Endodermal cell (in vitro differentiated cells): ENCODE results near the gene PLEKHM1. TPM values are rescaled to one million over a fixed set of nuclear protein-coding genes. Genes with fewer than 3 reads are reported as not detected.
"Not testable (repeated sequence)": the region's sequence is repeated elsewhere in the genome, so short reads cannot be mapped to it uniquely, and the experiment has no call there.

ENCODE experiments used
- DNase-seq: peaks from one replicate; pipeline ENCODE4 v3.0.0-alpha.2; 2017
- H3K27ac ChIP-seq: 2 replicates; pipeline ENCODE4 v1.5.1; 2013; ENCODE audit warnings: mild to moderate bottlenecking, low read depth, low read length, moderate library complexity
- H3K27me3 ChIP-seq: 2 replicates; pipeline ENCODE4 v1.6.1; 2013; ENCODE audit warnings: mild to moderate bottlenecking, low read length, moderate library complexity; ENCODE audit not compliant: insufficient read depth, control insufficient read depth, poor library complexity, severe bottlenecking
- H3K36me3 ChIP-seq: 2 replicates; pipeline ENCODE4 v1.7.0; 2013; ENCODE audit warnings: mild to moderate bottlenecking, low read length, moderate library complexity; ENCODE audit not compliant: control insufficient read depth, insufficient read depth
- H3K4me1 ChIP-seq: one replicate; pipeline ENCODE4 v1.7.0; 2013; ENCODE audit warnings: low read length; ENCODE audit not compliant: control insufficient read depth, insufficient read depth
- H3K4me3 ChIP-seq: 2 replicates; pipeline ENCODE4 v1.5.1; 2013; ENCODE audit warnings: mild to moderate bottlenecking, low read length, moderate library complexity
- H3K9ac ChIP-seq: 2 replicates; pipeline ENCODE4 v1.6.1; 2013; ENCODE audit warnings: mild to moderate bottlenecking, low read length, moderate library complexity; ENCODE audit not compliant: poor library complexity, severe bottlenecking; ENCODE audit errors: extremely low read depth
- H3K9me3 ChIP-seq: 2 replicates; pipeline ENCODE4 v1.6.1; 2013; ENCODE audit warnings: mild to moderate bottlenecking, low read length, moderate library complexity; ENCODE audit not compliant: control insufficient read depth
- H3K27ac Mint-ChIP-seq: 2 replicates; pipeline ENCODE4 v1.8.0; 2020; ENCODE audit warnings: mixed read lengths
- H3K27me3 Mint-ChIP-seq: 2 replicates; pipeline ENCODE4 v1.8.0; 2021; ENCODE audit warnings: mild to moderate bottlenecking, mixed read lengths; ENCODE audit not compliant: insufficient read depth
- H3K36me3 Mint-ChIP-seq: 2 replicates; pipeline ENCODE4 v1.8.0; 2020; ENCODE audit warnings: low read depth, mixed read lengths
- H3K4me1 Mint-ChIP-seq: 2 replicates; pipeline ENCODE4 v1.8.0; 2020; ENCODE audit warnings: mixed read lengths
- H3K4me3 Mint-ChIP-seq: 2 replicates; pipeline ENCODE4 v1.8.0; 2020; ENCODE audit warnings: mild to moderate bottlenecking, moderate library complexity, mixed read lengths
- H3K9me3 Mint-ChIP-seq: 2 replicates; pipeline ENCODE4 v1.8.0; 2020; ENCODE audit warnings: mild to moderate bottlenecking, mixed read lengths
- CTCF ChIP-seq: fragments of 200-600 bp; sonication (generic); conservative IDR thresholded peaks from 2 replicates; pipeline ENCODE4 v1.5.0; 2021; ENCODE audit warnings: antibody characterized with exemption, mild to moderate bottlenecking
- WGBS, 2 experiments: methylation state at CpG; one replicate each; pipeline versions ENCODE4 v1.1.5 to v1.1.7; 2013; ENCODE audit warnings: missing lambda C conversion rate in 2 of 2, mixed read lengths in 1 of 2; ENCODE audit not compliant: insufficient coverage in 1 of 2, insufficient read length in 1 of 2; 5-methylcytosine and 5-hydroxymethylcytosine counted together
- total RNA-seq, 2 donors: library from RNA; stranded (reverse); fragmentation: NEBNext Ultra II Directional in 1 of 2; extraction: Animal tissue kit (Norgen Biotek cat#: 25700) in 1 of 2; gene quantifications; 2 replicates in 1 of 2; 3 replicates in 1 of 2; pipeline ENCODE4 v1.2.1, GENCODE V29; 2021

Gene PLEKHM1
- total RNA-seq, 2 donors from 2014 or later: 18.4 to 29.8 TPM

- WGBS, 2 experiments: 85 to 92% methylated on average over 5 to 12 of the region's 14 CpGs
- DNase-seq: peak; percentile 44
- Histone ChIP-seq H3K36me3 (no peaks in the 10 kb centered on the region), H3K27me3 (no peaks in the 10 kb centered on the region), H3K9ac (no peak overlapping the region), H3K9me3 (no peaks in the 10 kb centered on the region), H3K4me3 (no peak overlapping the region), H3K4me1 (peaks cover 10% of the 10 kb centered on the region), H3K27ac (no peak overlapping the region)
- no peak for TF ChIP-seq CTCF
- Mint-ChIP-seq H3K9me3 (no peaks in the 10 kb centered on the region), H3K27ac (no peak overlapping the region), H3K4me3 (no peak overlapping the region), H3K4me1 (peaks cover 19% of the 10 kb centered on the region), H3K27me3 (no peaks in the 10 kb centered on the region), H3K36me3 (peaks cover 8% of the 10 kb centered on the region)
Observed at GRCh38 chr17:45441526-45442310, 48.8 kb downstream of the PLEKHM1 start.

- not testable (repeated sequence) for H3K9ac ChIP-seq, H3K9me3 Mint-ChIP-seq, H3K4me3 Mint-ChIP-seq, H3K27ac ChIP-seq, H3K27me3 ChIP-seq, H3K27me3 Mint-ChIP-seq, H3K9me3 ChIP-seq, H3K4me3 ChIP-seq, H3K4me1 ChIP-seq, H3K36me3 ChIP-seq, H3K36me3 Mint-ChIP-seq
- WGBS, 2 experiments: 94 to 95% methylated on average over 5 to 7 of the region's 7 CpGs
- H3K27ac Mint-ChIP-seq: peak overlapping the region; percentile 21
- peak; percentile 55 for DNase-seq
- H3K4me1 Mint-ChIP-seq: peaks cover 19% of the 10 kb centered on the region
Observed at GRCh38 chr17:45440839-45441515, 49.5 kb downstream of the PLEKHM1 start.

DNA sequence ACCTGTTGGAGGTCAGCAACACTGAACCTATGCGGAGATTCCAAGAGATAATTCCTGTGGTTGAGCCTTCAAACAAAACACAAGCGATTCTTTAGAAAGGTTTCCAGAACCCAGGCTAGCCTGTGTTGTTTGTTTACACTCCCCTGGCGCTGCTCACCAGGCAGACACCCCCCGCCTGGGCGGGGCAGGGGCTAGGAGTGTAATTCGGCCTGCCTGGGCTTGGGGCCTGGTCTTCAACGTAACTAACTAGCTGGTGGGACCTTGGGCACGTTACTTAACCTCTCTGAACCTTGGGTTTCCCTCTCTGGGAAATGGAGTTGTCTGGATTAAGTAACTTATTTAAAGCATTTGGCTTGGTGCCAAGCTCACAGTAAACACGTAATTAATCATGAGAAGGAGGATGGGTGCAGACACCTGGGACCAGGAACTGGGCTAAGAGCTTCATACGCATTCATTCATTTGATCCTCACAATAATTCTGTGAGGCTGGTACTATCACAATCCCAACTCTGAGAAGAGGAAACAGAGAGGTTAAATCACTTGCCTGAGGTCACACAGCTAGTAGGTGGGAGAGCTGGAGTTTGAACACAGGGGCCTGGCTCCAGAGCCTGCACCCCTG lies 50.3 kb downstream of the PLEKHM1 start:
- Mint-ChIP-seq H3K4me1 (peaks cover 19% of the 10 kb centered on the region), H3K9me3 (no peaks in the 10 kb centered on the region), H3K36me3 (peaks cover 7% of the 10 kb centered on the region), H3K27ac (peak overlapping the region; percentile 81), H3K27me3 (peaks cover 2% of the 10 kb centered on the region), H3K4me3 (peak overlapping the region; percentile 19)
- Histone ChIP-seq H3K9ac (no peak overlapping the region), H3K27me3 (no peaks in the 10 kb centered on the region), H3K9me3 (no peaks in the 10 kb centered on the region), H3K27ac (no peak overlapping the region), H3K4me3 (no peak overlapping the region), H3K4me1 (peaks cover 10% of the 10 kb centered on the region), H3K36me3 (no peaks in the 10 kb centered on the region)
- 54 to 59% methylated on average over 4 to 10 of the region's 10 CpGs for WGBS, 2 experiments
- no peak for TF ChIP-seq CTCF
- DNase-seq: peak; percentile 83
